GM19397 (cell line): ENCODE results near the gene C19orf25.
"Not testable (repeated sequence)": the region's sequence is repeated elsewhere in the genome, so short reads cannot be mapped to it uniquely, and the experiment has no call there.

ENCODE experiments used
- ATAC-seq: cut with Tn5 transposase; IDR thresholded peaks from one replicate; pipeline ENCODE4 v1.9.1; 2021; ENCODE audit warnings: mild to moderate bottlenecking, moderate library complexity; ENCODE audit not compliant: unreplicated experiment

C19orf25 gene

DNA sequence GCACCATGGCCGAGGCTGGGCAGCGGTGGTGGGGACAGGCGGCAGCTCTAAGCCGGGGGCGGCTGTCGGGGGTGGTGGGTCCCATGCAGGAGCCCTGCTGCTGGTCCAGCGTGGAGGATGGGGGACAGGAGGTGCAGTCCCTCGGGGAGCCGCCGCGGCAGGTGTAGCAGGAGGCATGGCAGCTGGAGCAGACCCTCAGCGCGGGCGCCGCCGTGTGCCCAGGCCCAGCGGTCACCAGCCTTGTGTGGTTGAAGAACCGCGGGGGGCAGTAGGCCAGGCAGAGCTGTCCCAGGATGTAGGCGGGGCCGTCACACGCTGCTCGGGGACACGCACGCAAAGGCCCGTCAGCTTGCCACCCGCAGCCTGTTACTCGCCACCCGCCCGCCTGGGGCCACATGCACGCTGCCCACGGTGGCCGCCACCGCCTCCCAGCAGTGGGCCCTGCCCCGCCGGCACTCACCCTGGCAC lies 2.9 kb upstream of the C19orf25 start:
- no peak for ATAC-seq

DNA sequence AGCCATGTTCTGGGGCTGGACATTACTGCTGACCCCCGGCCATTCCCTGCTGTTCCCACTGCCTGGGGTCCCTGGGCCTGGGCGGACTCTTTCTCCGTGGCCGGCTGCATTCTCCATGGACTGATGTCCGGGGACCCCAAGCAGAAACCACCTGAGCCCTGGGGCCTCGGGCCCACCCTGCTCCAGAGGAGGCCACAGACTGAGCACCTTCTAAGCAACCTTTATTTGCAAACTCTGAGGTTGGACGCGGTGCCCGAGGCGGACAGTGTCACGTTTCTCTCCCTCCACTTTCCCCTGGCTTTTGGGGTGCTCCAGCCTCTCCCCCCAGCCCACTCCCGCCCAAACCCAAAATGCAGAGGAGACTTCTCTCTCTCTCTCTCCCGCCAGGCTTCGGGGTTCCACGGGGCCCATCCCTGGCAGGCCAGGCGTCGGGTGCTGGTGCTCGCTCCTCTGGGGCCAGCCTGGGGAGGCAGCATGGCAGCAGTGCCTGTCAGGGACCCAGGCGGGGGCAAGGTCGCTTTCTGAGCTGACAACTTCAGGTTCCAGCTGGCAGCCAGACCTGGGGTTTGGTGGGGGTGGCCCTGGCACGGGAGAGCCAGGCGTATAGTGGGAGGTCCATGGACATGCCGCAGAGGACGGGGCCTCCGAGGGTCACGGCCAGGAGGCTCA lies 2.3 kb upstream of the C19orf25 start:
- ATAC-seq, result no peak

DNA sequence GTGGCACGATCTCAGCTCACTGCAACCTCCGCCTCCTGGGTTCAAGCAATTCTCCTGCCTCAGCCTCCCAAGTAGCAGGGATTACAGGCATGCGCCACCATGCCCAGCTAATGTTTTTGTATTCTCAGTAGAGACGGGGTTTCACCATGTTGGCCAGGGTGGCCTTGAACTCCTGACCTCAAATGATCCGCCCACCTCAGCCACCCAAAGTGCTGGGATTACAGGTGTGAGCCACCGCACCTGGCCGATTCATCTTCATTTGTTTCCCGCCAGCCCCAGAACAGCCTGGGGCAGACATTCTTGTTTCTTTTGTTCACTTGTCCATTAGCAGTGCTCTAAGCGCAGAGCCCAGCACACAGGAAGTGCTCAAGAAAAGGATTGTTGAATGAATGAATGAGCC lies 2.0 kb downstream of the C19orf25 start:
- ATAC-seq, result not testable (repeated sequence)

DNA sequence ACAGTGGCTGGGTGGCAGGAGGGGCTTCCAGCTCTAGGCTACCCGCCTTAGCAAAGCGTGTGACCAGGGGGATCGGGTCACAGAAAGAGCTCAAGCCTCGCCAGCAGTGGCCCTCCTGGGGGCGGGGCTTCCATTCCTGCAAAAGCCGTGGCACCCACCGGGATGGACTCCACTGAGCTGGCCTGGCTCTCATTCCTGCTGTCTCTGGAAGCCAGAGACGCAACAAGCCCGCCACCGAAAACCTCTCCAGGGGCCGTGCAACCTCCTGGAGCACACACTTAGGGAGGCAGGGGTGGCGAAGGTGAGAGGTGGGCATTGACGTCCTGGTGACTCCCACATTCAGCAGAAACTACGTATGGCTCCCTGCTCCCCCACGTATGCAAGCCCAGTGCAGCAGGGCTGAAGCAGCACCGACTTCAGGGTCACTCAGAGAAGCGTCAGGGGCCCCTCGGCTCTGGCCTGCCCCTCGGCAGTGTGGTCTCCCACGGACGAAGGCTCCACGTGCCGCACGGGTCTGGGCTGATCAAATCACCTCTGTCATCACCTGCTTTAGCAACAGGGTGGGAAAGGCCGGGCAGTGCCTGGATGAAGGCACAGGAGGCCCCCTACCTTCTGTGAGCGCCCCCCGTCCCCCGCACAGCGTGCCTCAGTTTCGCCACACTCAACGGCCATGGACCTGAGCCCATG lies 3.1 kb downstream of the C19orf25 start:
- no peak for ATAC-seq

DNA sequence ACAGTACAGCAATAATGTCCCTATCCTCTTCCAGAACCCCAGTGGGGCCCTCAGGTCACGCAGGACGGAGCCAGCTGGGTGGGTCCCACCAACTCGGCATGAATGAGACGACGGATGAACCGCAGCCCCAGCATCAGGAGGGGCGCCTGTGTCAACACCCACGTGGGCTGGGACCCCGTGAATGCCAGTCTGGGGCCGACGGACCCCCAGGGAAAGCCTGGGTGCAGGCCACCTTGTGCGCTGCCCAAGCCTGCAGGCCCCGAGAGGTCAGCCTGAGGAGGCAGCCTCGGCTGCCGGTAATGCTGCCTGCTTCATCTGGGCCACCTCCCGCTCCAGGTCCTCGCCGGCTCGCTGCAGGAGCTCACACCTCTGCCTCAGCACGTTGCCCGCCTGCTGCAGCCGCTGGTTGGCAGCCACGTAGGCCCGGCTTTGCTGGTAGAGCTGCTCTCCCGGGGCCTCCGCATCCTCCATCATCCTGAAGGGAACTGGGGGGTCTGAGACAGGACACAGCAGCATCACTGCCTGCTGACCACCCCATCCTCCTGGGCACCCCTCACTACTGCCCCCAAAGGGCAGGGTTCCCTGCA lies 4.2 kb downstream of the C19orf25 start:
- ATAC-seq, result no peak

DNA sequence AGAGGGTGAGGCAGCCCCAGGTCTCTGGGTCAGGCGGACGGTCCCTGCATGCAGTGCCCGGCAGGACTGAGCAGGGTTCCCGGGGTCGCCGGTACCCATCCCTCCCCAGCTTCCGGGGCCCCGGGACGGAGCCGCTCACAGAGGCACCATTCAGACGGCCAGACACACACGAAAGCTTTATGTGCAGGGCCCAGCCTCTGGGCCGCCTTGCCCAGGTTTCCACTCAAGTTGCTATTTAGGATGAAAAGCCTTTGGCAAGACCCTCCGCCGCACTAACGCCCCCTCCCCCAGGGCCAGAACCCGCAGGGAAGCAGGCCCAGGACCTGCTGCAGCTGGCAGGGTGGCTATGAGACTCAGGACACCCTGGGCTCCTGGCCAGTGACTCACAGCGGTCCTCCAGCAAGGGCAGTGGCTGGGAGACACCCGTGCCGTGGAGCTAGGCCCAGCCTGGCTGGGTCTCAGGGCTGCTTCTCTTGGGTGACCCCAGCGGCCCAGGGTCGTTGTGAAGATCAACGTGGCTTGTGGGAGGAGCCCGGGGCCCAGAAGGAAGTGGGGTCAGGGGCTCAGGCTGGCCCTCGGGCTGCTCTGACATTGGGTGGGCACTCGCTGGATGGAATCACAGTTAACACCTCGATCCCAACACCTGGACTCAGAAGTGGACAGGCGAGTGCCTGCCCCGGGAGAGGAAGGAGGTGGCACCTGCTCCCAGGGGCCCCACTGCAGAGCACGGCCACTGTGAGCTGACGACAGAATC lies 4.8 kb downstream of the C19orf25 start:
- no peak for ATAC-seq

DNA sequence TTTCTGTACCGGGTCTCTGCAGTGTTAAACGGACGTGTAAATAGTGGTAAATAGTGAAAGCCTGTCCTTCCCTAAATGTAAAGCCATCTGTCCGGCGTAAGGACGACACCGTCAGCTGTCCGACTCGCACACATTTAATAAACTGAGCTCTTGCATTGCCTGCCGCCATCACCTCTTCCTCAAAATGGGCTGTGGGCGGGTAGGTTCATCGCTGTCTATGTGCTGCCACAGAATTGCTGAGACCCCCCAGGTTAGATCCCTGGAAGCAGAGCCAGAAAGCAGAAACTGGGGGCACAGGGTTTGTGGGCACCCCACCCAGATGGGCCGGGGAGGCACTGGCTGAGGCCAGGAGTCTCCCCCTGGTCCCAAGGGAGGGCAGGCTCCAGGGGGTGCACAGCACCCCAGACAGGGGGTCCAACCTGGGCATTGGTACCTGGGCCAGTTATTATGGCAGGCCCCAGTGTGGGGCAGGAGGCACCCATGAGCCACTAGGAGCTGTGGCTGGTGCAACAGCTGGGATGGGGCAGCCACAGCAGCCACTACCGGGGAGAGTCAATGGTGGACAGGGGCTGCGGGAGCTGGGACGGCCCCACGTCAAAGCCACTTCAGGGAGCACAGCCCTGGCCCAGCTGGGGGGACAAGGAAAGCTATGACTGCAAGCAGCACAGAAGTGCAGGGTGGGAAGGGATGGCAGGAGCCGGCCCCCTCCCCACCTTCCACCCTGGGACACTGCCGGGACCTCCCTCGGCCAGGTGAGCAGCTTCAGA lies 5.7 kb downstream of the C19orf25 start:
- ATAC-seq, result no peak

DNA sequence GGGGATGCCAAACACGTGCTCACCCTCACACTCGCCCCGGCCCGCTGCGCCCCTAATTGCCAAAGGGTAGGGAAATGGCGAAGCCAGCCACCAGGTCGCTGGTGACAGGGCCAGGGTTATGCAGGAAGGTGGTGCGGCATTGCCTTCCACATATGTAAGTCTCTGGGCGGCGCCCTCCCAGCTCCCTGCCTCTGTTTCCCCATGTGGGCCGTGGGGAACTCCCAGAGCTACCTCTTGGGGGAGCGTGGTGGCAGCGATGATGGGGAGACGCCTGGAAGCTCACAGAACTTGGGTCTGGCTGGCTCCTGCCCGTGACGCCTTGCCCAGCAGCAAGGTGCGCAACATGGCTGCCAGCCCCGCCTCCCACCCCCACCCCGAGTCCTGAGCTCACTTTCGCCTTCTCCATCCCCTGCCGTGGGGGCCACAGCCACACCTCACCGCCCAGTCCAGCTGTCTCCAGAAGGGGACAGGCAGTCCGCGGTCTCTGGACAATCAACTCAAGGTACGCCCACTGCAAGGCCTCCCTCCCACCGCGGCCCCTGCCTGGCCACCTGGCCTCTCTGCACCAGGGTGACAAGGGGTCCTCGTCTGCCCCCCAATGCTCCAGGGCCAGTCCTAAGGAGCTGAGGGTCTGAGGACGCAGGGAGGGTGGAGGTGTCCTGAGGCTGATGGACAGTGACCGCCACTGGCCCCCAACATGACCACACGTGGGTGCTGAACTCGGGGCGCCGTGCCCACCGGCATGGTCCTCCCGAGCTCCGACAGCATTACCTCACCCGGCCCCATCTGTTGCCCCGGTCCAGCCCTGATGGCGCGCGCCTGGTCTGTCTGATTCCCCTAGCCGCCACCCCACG lies 6.6 kb downstream of the C19orf25 start:
- no peak for ATAC-seq

DNA sequence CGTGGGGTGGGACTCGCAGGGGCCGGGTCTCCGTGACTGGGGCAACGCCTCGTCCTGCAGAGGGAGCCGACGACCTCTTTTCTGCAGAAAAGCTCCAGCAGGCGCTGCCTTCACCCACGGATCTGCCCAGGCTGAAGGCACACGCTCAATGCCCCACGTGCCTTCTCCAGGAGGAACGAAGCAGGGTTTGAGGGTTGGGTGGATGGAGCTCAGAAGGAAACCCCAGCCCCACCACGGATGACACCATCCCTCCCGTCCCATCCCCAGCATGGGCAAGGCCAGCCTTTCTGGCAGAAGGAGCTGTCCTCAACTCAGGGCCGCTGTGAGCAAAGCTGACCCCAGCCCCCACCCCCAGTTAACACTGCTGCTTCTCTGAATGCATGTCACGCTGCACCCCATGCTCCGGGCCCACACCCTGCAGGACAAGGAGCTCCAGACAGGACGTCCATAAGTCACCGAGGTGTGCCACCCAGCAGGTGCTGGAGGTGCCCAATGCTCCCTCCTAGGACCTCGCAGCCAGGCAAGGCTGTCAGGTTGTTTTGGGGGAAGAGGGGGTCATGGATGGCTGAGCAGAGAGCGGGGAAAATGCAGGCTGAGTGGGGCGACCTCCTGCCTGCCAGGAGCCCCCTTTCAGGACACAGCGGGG lies 7.4 kb downstream of the C19orf25 start:
- no peak for ATAC-seq

DNA sequence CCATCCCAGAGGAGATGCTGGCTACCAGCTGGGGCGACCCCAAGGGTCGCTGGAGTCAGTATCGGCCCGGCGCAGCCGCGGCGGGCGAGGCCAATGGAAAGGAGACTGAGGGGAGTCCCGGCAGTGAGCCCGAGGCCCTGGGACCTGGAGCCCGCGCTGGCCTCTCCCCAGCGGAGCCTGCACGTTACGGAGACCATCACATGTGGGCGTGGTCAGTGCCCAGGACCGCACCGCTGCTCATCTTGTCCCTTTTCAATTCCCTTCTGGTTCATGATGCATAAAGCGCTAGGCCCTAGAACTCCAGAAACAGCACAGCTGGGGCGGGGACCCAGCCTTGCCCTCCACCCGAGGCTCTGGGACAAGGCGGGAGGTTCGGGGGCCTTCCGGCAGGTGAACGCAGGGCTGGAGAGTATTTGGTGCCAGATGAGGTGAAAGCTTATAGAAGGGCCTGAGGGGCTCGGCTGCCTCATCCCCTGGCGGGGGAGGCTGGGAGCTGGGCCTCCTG lies 8.0 kb downstream of the C19orf25 start:
- ATAC-seq, result no peak

DNA sequence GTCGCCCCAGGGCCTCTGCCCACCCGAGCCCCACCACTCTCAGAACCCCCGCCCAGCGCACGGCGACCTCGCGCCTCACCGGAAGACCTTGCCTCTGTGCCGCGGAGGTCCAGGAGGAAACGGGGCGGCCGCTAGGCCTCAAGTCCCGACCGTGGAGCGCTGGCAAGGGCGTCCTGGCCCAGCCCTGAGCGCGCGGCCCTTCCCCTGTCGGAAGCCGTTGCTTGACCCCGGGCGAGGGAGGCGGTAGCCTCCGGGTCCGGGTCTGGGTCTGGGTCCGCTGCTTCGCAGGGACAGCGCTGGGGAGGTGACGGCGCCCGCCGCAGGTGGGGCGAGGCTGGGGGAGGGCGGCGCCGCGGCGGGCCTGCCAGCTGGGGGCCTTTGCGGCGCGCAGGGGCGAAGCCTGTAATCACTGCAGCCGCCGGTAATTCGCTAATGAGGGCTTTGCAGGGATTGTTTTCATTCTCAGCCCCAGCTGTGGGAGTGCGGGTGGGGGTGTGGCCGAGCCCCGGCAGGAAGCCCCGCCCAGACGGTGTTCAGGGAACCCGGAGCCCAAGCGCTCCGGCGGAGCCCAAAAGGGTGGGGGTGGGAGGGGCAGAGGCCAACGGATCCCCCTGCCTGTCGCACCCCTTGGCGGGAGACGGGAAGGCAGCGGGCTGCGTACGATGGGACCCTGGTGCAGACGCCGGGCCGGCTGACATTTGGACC lies 8.6 kb downstream of the C19orf25 start:
- ATAC-seq, result no peak

DNA sequence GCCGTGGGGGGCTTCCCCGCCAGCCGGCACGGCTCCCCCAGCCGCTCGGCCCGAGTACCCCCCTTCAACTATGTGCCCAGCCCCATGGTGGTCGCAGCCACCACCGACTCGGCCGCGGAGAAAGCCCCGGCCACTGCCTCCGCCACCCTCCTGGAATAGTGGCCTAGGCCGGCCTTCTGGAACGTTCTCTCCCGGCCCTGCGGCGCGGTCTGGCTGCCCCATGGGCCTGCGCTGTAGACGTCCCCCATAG lies 9.0 kb downstream of the C19orf25 start:
- ATAC-seq, result no peak

DNA sequence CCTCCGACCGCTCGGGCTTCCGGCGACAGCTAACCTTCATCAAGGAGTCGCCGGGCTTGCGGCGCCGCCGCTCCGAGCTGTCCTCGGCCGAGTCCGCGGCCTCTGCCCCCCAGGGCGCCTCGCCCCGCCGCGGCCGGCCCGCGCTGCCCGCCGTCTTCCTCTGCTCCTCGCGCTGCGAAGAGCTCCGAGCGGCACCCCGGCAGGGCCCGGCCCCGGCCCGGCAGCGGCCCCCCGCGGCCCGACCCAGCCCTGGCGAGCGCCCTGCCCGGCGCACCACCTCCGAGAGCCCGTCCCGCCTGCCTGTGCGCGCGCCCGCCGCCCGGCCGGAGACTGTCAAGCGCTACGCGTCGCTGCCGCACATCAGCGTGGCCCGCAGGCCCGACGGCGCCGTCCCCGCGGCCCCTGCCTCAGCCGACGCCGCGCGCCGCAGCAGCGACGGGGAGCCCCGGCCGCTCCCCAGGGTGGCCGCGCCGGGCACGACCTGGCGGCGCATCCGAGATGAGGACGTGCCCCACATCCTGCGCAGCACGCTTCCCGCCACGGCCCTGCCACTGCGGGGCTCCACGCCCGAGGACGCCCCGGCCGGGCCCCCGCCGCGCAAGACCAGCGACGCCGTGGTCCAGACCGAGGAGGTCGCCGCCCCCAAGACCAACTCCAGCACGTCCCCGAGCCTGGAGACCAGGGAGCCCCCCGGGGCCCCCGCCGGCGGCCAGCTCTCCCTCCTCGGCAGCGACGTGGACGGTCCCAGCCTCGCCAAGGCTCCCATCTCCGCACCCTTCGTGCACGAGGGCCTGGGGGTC lies 9.6 kb downstream of the C19orf25 start:
- no peak for ATAC-seq

DNA sequence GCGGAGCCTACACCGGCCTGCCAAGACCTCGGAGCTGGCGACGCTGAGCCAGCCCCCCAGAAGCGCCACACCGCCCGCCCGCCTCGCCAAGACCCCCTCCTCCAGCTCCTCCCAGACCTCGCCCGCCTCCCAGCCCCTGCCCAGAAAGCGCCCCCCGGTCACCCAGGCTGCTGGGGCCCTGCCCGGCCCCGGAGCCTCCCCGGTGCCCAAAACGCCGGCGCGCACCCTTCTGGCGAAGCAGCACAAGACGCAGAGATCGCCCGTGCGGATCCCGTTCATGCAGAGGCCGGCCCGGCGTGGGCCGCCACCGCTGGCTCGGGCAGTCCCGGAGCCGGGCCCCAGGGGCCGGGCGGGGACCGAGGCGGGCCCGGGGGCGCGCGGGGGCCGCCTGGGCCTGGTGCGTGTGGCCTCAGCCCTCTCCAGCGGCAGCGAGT lies 10.2 kb downstream of the C19orf25 start:
- ATAC-seq, result no peak

DNA sequence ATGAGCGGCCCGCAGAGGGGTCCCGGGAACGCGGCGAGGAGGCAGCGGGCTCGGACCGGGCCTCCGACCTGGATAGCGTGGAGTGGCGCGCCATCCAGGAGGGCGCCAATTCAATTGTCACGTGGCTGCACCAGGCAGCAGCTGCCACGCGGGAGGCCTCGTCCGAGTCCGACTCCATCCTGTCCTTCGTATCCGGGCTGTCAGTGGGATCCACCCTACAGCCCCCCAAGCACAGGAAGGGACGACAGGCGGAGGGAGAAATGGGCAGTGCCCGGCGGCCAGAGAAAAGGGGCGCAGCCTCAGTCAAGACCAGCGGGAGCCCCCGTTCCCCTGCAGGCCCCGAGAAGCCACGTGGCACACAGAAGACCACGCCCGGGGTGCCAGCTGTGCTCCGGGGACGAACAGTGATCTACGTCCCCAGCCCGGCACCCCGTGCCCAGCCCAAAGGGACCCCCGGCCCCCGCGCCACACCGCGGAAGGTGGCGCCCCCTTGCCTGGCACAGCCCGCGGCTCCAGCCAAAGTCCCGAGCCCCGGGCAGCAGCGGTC lies 10.7 kb downstream of the C19orf25 start:
- ATAC-seq, result no peak

DNA sequence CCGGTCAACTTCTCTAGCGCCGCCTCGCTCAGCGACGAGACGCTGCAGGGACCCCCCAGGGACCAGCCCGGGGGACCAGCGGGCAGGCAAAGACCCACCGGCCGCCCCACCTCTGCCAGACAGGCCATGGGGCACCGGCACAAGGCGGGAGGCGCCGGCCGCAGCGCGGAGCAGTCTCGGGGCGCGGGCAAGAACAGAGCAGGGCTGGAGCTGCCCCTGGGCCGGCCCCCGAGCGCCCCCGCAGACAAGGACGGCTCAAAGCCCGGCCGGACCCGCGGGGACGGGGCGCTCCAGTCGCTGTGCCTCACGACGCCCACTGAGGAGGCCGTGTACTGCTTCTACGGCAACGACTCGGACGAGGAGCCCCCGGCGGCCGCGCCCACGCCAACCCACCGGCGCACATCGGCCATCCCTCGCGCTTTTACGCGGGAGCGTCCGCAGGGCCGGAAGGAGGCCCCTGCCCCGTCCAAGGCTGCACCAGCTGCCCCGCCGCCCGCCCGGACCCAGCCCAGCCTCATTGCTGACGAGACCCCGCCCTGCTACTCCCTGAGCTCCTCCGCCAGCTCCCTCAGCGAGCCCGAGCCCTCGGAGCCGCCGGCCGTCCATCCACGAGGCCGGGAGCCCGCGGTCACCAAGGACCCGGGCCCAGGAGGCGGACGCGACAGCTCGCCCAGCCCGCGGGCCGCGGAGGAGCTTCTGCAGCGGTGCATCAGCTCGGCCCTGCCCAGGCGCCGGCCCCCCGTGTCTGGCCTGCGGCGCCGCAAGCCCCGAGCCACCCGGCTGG lies 11.3 kb downstream of the C19orf25 start:
- no peak for ATAC-seq

DNA sequence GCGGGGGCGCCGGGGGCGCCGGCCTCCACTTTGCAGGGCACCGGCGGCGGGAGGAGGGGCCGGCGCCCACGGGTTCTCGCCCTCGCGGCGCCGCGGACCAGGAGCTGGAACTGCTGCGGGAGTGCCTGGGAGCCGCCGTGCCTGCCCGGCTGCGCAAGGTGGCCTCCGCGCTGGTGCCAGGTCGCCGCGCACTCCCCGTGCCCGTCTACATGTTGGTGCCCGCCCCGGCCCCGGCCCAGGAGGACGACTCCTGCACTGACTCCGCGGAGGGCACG lies 11.9 kb downstream of the C19orf25 start:
- ATAC-seq, result no peak
